Measurements from ENCODE around the gene SLC25A1.

SLC25A1 gene

DNA sequence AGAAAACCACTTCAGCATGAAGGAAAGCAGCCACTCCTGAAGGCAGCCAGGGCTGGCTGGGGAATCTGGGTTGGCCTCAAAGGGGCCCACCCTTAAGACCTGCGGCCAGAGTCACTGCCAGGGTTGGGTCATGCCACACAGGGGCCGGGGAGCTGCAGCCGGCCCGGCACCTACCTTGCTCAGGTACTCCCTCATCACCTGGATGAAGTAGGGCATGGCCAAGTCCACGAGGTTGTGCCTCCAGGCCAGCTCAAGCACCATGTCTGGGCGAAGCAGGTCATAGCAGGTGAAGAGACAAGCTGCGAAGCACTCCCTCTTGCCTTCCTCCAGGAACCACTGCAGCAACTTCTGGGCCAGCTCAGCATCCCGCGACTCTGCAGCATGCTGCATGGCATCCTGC is 4.7 kb upstream of the SLC25A1 start:
- TF ChIP-seq, protein P1, sequence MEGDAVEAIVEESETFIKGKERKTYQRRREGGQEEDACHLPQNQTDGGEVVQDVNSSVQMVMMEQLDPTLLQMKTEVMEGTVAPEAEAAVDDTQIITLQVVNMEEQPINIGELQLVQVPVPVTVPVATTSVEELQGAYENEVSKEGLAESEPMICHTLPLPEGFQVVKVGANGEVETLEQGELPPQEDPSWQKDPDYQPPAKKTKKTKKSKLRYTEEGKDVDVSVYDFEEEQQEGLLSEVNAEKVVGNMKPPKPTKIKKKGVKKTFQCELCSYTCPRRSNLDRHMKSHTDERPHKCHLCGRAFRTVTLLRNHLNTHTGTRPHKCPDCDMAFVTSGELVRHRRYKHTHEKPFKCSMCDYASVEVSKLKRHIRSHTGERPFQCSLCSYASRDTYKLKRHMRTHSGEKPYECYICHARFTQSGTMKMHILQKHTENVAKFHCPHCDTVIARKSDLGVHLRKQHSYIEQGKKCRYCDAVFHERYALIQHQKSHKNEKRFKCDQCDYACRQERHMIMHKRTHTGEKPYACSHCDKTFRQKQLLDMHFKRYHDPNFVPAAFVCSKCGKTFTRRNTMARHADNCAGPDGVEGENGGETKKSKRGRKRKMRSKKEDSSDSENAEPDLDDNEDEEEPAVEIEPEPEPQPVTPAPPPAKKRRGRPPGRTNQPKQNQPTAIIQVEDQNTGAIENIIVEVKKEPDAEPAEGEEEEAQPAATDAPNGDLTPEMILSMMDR (IDR thresholded peaks at IDR 0.05; ENCODE audit: borderline replicate concordance, control extremely low read depth, extremely low read depth, insufficient read depth, missing control alignments), result no peak
- no peak for DNase-seq (ENCODE audit: low spot score)
- in situ Hi-C loops (cut with MboI; ENCODE audit: low sequenced_read_pairs, unreplicated experiment), result loop anchor here (10.0 kb wide), 2 partner anchors 62 to 292 kb away; partner anchors contain the start of genes CDC45 and UFD1

DNA sequence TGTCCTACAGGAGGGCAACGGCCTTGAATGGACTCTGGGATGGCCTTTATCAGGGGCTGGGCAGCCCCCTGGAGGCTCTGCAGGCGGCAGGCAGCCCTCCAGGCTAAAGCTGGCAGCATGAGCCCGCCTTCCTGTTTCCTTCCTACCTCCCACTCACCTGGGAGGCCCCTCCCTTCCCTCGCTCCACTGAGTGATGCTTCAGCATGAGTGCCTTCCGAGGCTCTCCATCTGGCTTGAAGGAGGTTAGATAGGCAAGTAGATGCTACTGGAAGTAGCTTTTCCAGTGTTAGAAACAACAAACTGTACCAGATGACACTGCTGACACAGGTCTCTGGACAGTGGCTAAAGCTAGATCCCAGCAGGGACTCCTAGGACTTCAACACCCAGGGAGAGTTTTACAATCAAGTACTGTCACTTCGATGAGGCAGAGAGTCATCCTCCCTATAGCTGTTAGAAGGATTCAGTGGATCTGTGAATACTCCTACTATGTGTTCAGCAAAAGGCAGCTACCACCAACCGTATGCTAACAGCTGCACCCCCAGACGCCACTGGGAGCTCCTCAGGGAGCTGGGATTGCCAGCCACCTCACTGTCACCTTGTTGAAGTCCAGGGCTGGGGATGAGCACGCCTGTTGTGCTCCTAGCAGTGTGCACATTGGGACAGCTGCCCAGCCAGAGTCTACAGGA is 4.1 kb upstream of the SLC25A1 start:
- TF ChIP-seq, protein P1 (IDR thresholded peaks at IDR 0.05; ENCODE audit: borderline replicate concordance, control extremely low read depth, extremely low read depth, insufficient read depth, missing control alignments), result no peak
- in situ Hi-C loops (cut with MboI; ENCODE audit: low sequenced_read_pairs, unreplicated experiment), result loop anchor here (10.0 kb wide), 2 partner anchors 62 to 292 kb away; partner anchors contain the start of genes CDC45 and UFD1

DNA sequence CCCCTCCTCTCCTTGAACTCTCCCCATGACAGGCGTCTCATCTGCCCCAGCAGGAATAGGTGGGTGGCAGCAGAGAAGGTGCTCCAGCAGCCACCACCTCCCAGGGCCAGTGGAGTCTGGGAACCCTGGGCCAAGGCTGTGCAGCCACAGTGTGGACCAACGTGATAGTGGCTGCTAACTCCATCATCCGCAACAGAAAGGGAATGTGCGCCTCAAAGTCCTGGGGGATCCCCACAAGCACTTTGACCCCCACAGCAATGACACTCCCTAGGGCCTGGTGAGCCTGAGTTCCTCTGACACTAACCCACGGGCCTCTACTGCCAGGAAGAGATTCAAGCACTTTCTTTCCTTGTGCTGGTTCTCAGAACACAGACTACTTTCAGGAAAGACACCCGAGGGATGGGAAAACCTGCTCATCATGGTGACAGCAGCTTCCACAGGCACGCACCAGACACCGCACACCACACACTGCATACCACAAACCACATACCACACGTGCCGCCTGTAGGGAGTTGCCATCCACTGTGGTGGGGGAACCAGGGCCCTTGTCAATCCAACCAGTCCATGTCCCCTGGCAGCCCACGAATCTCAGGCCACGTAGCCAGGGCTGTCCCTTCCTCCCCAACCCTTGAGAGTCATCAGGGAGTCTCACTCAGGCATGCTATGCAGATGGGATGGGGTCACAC is 3.4 kb upstream of the SLC25A1 start:
- in situ Hi-C loops (cut with MboI; ENCODE audit: low sequenced_read_pairs, unreplicated experiment), result loop anchor here (10.0 kb wide), 2 partner anchors 63 to 293 kb away; partner anchors contain the start of genes CDC45 and UFD1

More for the DNA sequence above, 4.1 kb upstream of the SLC25A1 start:
- no peak for DNase-seq (ENCODE audit: low spot score)

DNA sequence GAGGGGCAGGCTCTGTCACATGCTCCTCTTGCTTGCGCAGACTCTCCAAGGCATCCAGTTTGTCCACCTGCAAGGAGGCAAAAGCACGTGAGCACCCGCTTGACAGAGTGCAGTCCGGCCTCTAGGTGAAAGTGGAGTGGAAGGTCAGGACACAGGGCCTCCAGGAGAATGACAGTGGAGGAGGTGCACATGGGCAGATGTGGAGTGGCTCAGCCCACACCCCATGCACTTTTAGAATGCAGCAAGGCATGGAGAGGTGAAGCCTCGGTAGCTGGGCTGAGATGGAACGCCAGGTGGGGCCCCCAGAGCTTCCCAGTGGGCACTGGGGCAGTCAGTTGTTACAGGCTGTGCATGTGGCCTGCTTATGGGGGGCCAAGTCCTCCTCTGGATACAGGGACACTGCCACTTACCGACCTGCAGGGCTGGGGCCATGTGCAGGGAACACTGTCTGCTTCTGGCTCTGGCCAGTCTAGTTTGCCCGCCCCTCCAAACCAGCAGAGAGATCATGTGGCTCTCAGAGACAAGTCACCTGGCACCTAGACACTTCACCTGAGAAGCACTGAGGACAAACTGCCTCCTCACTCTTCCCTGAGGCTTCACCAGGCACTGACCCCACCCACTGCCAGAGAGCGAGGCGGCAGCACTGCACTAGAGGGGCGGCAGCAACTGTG is 2.3 kb upstream of the SLC25A1 start:
- in situ Hi-C loops (cut with MboI; ENCODE audit: low sequenced_read_pairs, unreplicated experiment), result loop anchor here (10.0 kb wide), 2 partner anchors 64 to 294 kb away; partner anchors contain the start of genes CDC45 and UFD1
- TF ChIP-seq, protein P1 (IDR thresholded peaks at IDR 0.05; ENCODE audit: borderline replicate concordance, control extremely low read depth, extremely low read depth, insufficient read depth, missing control alignments), result no peak
- no peak for DNase-seq (ENCODE audit: low spot score)

More for the DNA sequence above, 3.4 kb upstream of the SLC25A1 start:
- TF ChIP-seq, protein P1 (IDR thresholded peaks at IDR 0.05; ENCODE audit: borderline replicate concordance, control extremely low read depth, extremely low read depth, insufficient read depth, missing control alignments), result no peak
- DNase-seq (ENCODE audit: low spot score), result no peak

DNA sequence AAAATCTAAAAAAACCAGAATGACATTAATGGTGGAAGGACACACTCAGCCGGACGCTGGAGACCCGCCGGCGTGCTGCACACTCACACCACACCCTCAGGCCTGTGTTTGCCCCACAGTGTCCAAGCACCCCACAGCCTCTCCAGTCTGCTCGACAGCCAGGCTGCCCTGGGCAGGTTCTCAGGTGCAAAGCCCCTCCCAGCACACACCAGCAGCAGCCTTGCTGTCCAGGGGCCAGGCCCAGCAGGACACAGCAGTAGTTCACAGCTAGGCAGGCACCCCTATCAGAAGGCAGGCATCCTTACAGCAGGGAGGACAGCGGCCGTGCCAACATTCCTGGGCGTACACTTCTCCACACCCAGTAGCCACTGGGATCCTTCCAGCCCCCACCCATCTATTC is 1.7 kb upstream of the SLC25A1 start:
- DNase-seq (ENCODE audit: low spot score), result no peak
- in situ Hi-C loops (cut with MboI; ENCODE audit: low sequenced_read_pairs, unreplicated experiment), result loop anchor here (10.0 kb wide), 2 partner anchors 65 to 295 kb away; partner anchors contain the start of genes CDC45 and UFD1
- TF ChIP-seq, protein P1 (IDR thresholded peaks at IDR 0.05; ENCODE audit: borderline replicate concordance, control extremely low read depth, extremely low read depth, insufficient read depth, missing control alignments), result no peak

DNA sequence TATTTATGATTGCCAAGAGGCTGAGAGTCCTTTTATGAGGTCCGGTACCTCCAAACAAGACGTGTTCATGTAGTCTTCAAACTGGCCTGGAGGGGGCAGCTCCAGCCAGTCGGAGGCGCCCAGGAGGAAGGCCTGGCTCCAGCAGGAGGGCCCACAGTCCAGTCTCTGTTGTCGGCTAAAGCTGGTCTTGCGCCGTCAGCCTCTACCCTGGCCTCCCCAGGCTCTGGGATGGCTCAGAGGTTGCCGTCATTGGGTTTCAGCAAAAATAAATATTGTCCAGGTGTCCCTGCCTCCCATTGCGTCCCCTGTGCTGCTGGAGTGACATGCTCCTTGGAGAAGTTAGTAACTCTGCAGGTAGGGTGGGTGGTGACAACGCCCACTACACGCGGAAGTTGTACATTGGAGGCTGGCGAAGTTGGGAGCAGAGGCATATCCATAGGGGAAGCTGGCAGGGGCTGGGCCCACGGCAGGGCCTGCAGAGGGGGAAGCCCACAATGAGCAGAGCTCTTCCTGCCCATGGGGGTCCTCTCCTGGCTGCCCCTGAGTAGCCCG is 1.0 kb upstream of the SLC25A1 start:
- TF ChIP-seq, protein P1 (IDR thresholded peaks at IDR 0.05; ENCODE audit: borderline replicate concordance, control extremely low read depth, extremely low read depth, insufficient read depth, missing control alignments), result peak; percentile 65
- DNase-seq (ENCODE audit: low spot score), result peak; percentile 88
- in situ Hi-C loops (cut with MboI; ENCODE audit: low sequenced_read_pairs, unreplicated experiment), result loop anchor here (10.0 kb wide), 2 partner anchors 65 to 295 kb away; partner anchors contain the start of genes CDC45 and UFD1

Measured in GM13976 (cell line).